Activated CD4-positive, alpha-beta T cell treated with anti-CD3 and anti-CD28 coated beads, Interleukin-2, Interleukin-4, amounts not matched to agents 100 ng/mL and 50 ng/mL, durations not matched to agents 16 hours and 8 hours (primary cell): ENCODE measurements around the gene OXSR1.

Experiments used
- DNase-seq: peaks from one replicate; pipeline ENCODE4 v3.0.0-alpha.2; 2020; ENCODE audit warnings: low spot score

OXSR1 gene

GRCh38 chr3:38164952-38165721, at the start of gene OXSR1:
TSS of gene OXSR1 (plus strand) at chr3:38165537. CDS start at chr3:38165877, 340 bp downstream.
- DNase-seq: peak; percentile 99

- DNase-seq: no peak
These were observed 49.5 kb upstream of the OXSR1 start for GRCh38 chr3:38115645-38116427.

GRCh38 chr3:38116471-38117162, 48.7 kb upstream of the OXSR1 start:
- DNase-seq: no peak

- DNase-seq: no peak
These were observed 48.1 kb upstream of the OXSR1 start for GRCh38 chr3:38117163-38117716.

GRCh38 chr3:38117748-38118420, 47.5 kb upstream of the OXSR1 start:
- DNase-seq: peak; percentile 81

- no peak for DNase-seq
These were observed 46.7 kb upstream of the OXSR1 start for GRCh38 chr3:38118421-38119247.

- DNase-seq: no peak
These were observed 46.1 kb upstream of the OXSR1 start for GRCh38 chr3:38119248-38119544.

- DNase-seq: no peak
These were observed 45.3 kb upstream of the OXSR1 start for GRCh38 chr3:38119821-38120692.

- no peak for DNase-seq
These were observed 44.5 kb upstream of the OXSR1 start for GRCh38 chr3:38120693-38121450.

GRCh38 chr3:38121451-38121831, 43.9 kb upstream of the OXSR1 start:
- DNase-seq: no peak

- DNase-seq: no peak
These were observed 43.4 kb upstream of the OXSR1 start for GRCh38 chr3:38121832-38122461.

GRCh38 chr3:38122712-38123290, 42.5 kb upstream of the OXSR1 start:
- DNase-seq: no peak

GRCh38 chr3:38124324-38125122, 40.8 kb upstream of the OXSR1 start:
- DNase-seq: no peak

GRCh38 chr3:38125305-38126120, 39.8 kb upstream of the OXSR1 start:
- no peak for DNase-seq

GRCh38 chr3:38126121-38126892, 39.0 kb upstream of the OXSR1 start:
- DNase-seq: no peak
